HUES6 (cell line): ENCODE results near the gene CARM1.
"Not testable (repeated sequence)": the region's sequence is repeated elsewhere in the genome, so short reads cannot be mapped to it uniquely, and the experiment has no call there.

Experiments
- H3K27ac ChIP-seq: 2 replicates; pipeline ENCODE4 v1.7.0; 2013; ENCODE audit warnings: low read depth, mild to moderate bottlenecking, low read length, inconsistent platforms
- H3K27me3 ChIP-seq: 2 replicates; pipeline ENCODE4 v1.6.1; 2013; ENCODE audit warnings: low read length; ENCODE audit not compliant: control insufficient read depth, insufficient read depth
- H3K36me3 ChIP-seq: 2 replicates; pipeline ENCODE4 v1.6.1; 2013; ENCODE audit warnings: low read length; ENCODE audit not compliant: control insufficient read depth, insufficient read depth
- H3K4me1 ChIP-seq: 2 replicates; pipeline ENCODE4 v1.6.1; 2013; ENCODE audit warnings: low read length; ENCODE audit not compliant: control insufficient read depth, insufficient read depth
- H3K4me3 ChIP-seq: 2 replicates; pipeline ENCODE4 v1.5.1; 2013; ENCODE audit warnings: low read depth, low read length
- H3K9ac ChIP-seq: one replicate; pipeline ENCODE4 v1.6.1; 2013; ENCODE audit warnings: mild to moderate bottlenecking, low read length
- H3K9me3 ChIP-seq: 2 replicates; pipeline ENCODE4 v1.6.1; 2013; ENCODE audit warnings: low read depth, low read length; ENCODE audit not compliant: control insufficient read depth, insufficient read depth

The CARM1 gene

DNA sequence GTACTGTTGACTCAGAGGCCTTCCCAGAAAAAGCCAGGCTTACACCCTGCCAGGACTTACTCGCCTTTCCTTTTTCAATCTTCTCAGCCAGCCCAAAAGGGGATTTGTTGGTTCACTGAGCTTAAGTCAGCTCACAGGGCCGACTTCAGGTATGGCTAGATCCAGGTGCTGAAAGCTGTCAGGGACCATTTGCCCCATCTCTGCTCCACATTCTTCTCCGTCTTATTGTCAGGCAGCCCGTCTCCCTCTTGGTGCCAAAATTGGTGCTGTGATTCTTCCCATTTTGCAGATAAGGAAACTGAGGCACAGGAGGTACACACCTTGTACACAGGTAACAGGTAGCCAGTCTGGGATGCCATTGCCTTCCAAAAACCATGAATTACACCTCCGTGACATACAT, 20.7 kb upstream of the CARM1 start:
- H3K4me3 ChIP-seq = no peak overlapping the region
- H3K9me3 ChIP-seq = peaks cover 4% of the 10 kb centered on the region; the same call in 1 of the 2 replicates
- no peak overlapping the region for H3K9ac ChIP-seq
- H3K4me1 ChIP-seq = no peaks in the 10 kb centered on the region
- no peaks in the 10 kb centered on the region for H3K27me3 ChIP-seq
- no peak overlapping the region for H3K27ac ChIP-seq
- H3K36me3 ChIP-seq = no peaks in the 10 kb centered on the region

DNA sequence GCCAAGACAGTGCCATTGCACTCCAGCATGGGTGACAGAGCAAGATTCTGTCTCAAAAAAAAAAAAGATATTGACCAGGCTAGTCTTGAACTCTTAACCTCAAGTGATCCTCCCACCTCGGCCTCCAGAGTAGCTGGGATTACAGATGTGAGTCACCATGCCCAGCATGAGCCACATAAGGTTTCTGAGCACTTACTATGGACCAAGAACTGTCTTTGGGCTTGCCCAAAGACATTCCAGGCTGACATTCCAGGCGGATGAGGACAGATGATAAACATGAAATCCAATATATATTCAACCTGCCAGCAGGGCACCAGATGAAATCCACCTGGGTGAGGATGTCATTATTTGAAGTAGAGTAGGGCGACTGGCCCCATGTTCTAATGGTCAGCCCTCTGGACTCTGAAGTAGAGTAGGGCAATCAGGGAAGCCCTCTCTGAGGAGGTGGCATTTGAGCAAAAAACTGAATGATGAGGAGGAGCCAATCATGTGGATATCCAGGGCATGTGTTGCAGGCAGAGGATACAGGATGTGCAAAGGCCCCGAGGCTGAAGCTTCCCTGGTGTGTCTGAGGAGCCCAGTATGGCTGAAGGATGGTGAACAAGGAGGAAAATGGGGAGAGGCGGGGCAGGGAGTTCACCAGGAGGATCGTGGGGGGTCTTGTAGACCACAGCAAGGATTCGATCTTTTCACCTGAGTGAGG, 19.1 kb upstream of the CARM1 start:
- Histone ChIP-seq H3K36me3 (no peaks in the 10 kb centered on the region), H3K27ac (no peak overlapping the region), H3K4me1 (no peaks in the 10 kb centered on the region), H3K9me3 (no peaks in the 10 kb centered on the region), H3K27me3 (no peaks in the 10 kb centered on the region), H3K9ac (no peak overlapping the region), H3K4me3 (no peak overlapping the region)

DNA sequence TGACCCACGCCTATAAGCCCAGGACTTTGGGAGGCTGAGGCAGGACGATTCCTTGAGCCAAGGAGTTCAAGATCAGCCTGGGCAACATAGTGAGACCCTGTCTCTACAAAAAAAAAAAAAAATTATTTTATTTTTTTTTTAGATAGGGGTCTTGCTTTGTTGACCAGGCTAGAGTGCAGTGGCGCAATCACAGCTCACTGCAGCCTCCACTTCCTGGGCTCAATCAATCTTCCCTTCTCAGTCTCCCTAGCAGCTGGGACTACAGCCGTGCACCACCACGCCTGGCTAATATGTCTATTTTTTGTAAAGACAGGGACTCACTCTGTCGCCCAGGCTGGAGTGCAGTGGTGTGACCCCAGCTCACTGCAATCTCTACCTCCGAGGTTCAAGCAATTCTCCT, 18.4 kb upstream of the CARM1 start:
- Histone ChIP-seq H3K4me1 (no peaks in the 10 kb centered on the region), H3K27ac (no peak overlapping the region), H3K4me3 (no peak overlapping the region), H3K9me3 (no peaks in the 10 kb centered on the region), H3K9ac (no peak overlapping the region), H3K27me3 (no peaks in the 10 kb centered on the region), H3K36me3 (no peaks in the 10 kb centered on the region)

DNA sequence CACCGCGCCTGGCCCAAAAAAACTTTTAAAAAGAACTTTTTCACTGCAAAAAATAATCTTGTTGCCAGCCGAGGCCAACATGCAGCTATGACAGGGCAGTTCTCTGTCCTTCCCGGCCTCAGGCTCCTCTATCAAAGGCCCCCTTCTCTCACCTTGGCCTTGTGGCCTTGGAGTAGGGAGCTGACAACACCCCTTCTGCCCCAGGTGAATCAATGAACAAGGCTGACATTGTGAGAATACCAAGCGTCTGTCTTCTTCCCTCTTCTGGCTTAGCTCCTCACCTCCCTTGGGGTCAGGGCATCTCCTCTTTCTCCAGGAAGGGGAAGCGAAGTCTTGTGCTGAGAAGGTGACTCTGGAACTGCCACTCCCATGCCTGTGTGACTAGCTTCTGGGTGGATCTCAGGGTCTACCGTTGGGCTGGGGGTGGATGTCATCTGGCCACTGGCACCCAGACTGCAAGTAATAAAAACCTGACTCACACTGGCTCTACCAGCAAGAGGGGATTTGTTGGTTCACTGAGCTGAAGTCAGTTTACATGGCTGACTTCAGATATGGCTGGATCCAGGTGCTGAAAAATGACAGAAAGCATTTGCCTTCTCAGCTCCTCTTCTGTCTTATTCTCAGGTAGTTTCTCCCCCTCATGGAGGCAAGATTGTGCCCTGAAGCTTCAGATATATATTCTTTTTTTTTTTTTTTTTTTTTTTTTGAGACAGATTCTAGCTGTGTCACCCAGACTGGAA, 16.8 kb upstream of the CARM1 start:
- Histone ChIP-seq H3K36me3 (no peaks in the 10 kb centered on the region), H3K9me3 (no peaks in the 10 kb centered on the region), H3K4me3 (no peak overlapping the region), H3K9ac (no peak overlapping the region), H3K4me1 (no peaks in the 10 kb centered on the region), H3K27me3 (no peaks in the 10 kb centered on the region), H3K27ac (no peak overlapping the region)

DNA sequence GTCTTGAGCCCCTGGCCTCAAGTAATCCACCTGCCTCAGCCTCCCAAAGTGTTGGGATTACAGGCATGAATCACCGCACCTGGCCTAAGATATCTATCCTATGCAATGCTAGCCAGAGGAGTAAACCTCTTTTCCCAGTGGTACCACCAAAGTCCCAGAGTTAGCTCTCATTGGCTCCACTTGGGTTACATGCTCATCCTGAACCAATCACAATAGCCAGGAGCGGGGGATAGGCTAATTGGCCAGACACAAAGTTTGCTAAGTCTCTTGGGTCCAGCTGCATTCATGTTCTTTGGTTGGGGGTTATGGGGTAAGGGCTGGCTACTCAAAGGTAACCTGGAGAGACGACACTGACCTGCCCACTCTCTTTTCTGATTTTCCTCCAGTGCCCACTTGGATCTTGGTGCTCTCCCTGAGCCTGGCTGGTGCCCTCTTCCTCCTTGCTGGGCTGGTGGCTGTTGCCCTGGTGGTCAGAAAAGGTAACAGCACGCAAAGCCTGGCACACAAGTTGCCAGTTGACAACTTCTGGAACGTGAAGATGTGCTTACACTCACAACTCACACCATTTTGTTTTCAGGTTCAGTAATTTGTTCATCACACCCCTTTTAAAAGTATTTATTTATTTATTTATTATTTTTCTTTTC, 15.4 kb upstream of the CARM1 start:
- H3K9ac ChIP-seq = no peak overlapping the region
- no peaks in the 10 kb centered on the region for H3K27me3 ChIP-seq
- no peak overlapping the region for H3K27ac ChIP-seq
- H3K9me3 ChIP-seq = no peaks in the 10 kb centered on the region
- no peaks in the 10 kb centered on the region for H3K36me3 ChIP-seq
- H3K4me3 ChIP-seq = no peak overlapping the region
- H3K4me1 ChIP-seq = no peaks in the 10 kb centered on the region

DNA sequence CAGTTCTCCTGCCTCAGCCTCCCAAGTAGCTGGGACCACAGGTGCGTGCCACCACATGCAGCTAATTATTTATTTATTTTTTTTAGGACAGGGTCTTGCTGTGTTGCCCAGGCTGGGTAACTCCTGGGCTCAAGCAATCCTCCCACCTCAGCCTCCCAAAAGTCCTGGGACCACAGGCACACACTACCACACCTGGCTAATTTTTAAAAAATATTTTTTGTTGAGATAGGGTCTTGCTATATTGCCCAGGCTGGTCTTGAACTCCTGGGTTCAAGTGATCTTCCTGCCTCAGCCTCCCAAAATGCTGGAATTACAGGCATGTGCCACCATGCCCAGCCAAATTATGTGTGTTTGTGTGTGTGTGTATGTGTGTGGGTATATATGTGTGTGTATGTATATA, 14.5 kb upstream of the CARM1 start:
- not testable (repeated sequence) for H3K27me3 ChIP-seq, H3K9ac ChIP-seq, H3K4me1 ChIP-seq, H3K27ac ChIP-seq, H3K4me3 ChIP-seq, H3K9me3 ChIP-seq, H3K36me3 ChIP-seq

DNA sequence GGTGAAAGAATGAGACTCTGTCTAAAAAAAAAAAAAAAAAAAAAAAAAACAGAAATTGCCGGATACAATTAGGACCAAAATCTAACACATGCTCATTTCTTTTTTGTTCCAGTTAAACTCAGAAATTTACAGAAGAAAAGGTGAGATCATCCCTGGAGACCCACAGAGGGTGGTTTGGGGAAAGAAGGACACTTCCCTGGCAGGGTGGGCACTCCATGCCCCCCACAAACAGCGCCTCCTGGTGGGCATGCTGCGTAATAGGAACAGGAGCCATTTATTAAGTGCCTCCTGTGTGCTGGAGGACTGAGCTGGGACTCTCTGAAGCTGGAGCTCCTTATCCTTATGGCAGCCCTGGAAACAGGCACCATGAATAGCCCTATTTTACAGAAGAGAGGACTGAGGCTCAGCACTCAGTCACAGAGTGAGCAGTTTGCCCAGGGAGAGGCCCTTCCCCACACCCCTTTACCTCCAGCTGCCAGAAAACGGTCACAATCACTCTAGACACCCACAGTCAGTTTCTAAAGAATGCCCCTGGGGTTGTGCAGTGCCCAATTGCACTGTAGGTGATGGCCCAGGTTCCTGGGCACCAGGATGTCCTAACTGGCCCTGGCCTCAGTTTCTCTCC, 13.0 kb upstream of the CARM1 start:
- H3K4me1 ChIP-seq = peaks cover 4% of the 10 kb centered on the region; the same call in 1 of the 2 replicates
- H3K9me3 ChIP-seq = no peaks in the 10 kb centered on the region
- H3K9ac ChIP-seq = no peak overlapping the region
- no peak overlapping the region for H3K4me3 ChIP-seq
- no peak overlapping the region for H3K27ac ChIP-seq
- H3K27me3 ChIP-seq = no peaks in the 10 kb centered on the region
- H3K36me3 ChIP-seq = no peaks in the 10 kb centered on the region

DNA sequence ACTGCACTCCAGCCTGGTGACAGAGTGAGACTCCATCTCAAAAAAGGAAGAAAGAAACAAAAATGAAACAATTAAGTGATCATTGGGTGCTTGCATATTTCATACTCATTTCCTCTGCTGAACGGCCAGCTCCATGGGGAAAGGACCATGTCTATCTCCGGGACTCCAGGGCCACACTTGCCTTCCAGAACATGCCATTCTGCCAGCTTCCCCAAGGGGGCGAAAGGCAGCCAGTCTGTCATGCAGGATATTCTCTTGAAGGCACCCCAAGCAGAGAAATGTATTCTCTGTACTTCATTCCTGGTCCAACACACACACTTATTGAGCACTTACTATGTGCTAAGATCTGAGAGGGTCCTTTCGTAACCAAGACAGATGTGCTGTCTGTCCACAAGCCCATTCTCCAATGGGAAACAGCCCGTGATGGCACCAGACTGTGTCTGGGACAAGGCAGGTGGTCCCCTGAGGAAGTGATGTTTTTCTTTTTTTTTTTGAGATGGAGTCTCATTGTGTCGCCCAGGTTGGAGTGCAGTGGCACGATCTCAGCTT, 10.2 kb upstream of the CARM1 start:
- Histone ChIP-seq H3K36me3 (no peaks in the 10 kb centered on the region), H3K4me1 (peaks cover 10% of the 10 kb centered on the region; the same call in 1 of the 2 replicates), H3K4me3 (no peak overlapping the region), H3K9me3 (no peaks in the 10 kb centered on the region), H3K27me3 (no peaks in the 10 kb centered on the region), H3K27ac (no peak overlapping the region), H3K9ac (no peak overlapping the region)

DNA sequence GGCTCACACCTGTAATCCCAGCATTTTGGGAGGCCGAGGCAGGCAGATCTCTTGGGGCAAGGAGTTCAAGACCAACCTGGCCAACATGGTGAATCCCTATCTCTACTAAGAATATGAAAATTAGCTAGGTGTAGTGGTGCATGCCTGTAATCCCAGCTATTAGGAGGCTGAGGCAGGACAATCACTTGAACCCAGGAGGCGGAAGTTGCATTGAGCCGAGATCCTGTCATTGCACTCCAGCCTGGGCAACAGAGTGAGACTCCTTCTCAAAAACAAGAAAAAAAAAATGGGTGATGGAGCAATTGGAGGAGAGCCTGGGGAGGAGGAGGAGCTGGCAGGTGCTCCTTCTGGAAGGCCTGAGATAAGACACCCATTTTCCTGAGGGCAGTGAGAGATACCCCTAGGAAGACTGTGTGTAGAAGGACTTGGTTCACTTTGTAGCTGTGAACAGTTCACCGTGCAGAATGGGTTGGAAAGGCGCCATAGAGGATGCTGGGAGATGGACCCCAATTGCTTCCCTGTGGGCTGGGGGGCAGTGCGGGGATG, 8.7 kb upstream of the CARM1 start:
- H3K36me3 ChIP-seq = no peaks in the 10 kb centered on the region
- no peak overlapping the region for H3K27ac ChIP-seq
- H3K4me3 ChIP-seq = no peak overlapping the region
- no peaks in the 10 kb centered on the region for H3K9me3 ChIP-seq
- H3K4me1 ChIP-seq = peaks cover 10% of the 10 kb centered on the region; the same call in 1 of the 2 replicates
- no peak overlapping the region for H3K9ac ChIP-seq
- no peaks in the 10 kb centered on the region for H3K27me3 ChIP-seq

DNA sequence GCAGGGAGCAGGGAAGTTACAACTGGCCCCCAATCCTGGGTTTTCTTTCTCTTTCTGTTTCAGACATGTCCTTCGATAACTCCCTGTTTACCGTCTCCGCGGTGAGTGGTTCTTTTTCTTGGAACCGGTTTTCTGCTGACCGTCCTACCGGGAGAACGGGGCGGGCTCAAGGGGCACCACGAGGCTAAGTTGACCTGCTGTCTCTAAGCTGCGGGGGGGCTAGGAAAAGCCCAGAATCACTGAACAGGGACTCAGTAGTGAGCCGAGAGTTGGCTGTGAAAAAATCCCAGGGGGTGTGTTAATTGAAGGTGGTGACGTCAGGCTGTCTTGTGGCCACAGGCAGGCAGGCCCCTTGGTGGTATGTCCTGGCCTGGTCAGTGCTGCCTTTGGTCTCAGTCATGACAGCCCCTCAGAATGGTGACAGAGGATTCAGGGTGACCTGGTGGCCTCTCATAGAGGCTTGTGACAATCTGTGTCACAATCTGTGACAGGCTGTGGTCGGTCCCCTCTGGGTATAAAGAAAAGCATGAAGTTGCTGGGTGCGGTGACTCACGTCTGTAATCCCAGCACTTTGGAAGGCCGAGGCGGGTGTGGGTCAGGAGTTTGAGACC, 8.1 kb upstream of the CARM1 start:
- H3K4me3 ChIP-seq = no peak overlapping the region
- H3K9ac ChIP-seq = no peak overlapping the region
- no peak overlapping the region for H3K27ac ChIP-seq
- H3K9me3 ChIP-seq = no peaks in the 10 kb centered on the region
- H3K4me1 ChIP-seq = peaks cover 10% of the 10 kb centered on the region; the same call in 1 of the 2 replicates
- no peaks in the 10 kb centered on the region for H3K27me3 ChIP-seq
- H3K36me3 ChIP-seq = no peaks in the 10 kb centered on the region
